OCI-LY1 (cell line): ENCODE measurements around the gene MANF.
"Not testable (repeated sequence)": the region's sequence is repeated elsewhere in the genome, so short reads cannot be mapped to it uniquely, and the experiment has no call there.

Experiments
- EZH2 ChIP-seq: fragments of 200-600 bp; sonication (generic), shearing (Covaris generic); IDR thresholded peaks from 2 replicates; pipeline ENCODE4 v1.8.0; 2017; ENCODE audit warnings: borderline replicate concordance, mixed run types, mild to moderate bottlenecking, antibody characterized with exemption, low read length, moderate library complexity, mixed read lengths
- TF ChIP-seq, protein P1 (sequence below): fragments of 200-600 bp; sonication (generic), shearing (Covaris generic); IDR thresholded peaks from 2 replicates; pipeline ENCODE4 v1.5.1; 2017; ENCODE audit warnings: mild to moderate bottlenecking, antibody characterized with exemption, low read length, moderate library complexity, mixed read lengths

DNA sequence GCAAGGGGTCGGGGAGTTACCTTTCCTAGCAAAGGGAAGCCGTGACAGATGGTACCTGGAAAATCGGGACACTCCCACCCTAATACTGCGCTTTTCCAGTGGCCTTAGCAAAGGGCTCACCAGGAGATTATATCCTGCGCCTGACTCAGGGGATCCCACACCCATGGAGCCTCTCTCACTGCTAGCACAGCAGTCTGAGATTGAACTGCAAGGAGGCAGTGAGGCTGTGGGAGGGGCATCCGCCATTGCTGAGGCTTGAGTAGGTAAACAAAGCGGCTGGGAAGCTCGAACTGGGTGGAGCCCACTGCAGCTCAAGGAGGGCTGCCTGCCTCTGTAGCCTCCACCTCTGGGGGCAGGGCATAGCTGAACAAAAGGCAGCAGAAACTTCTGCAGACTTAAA is 16.8 kb upstream of the MANF start:
- TF ChIP-seq, protein P1, sequence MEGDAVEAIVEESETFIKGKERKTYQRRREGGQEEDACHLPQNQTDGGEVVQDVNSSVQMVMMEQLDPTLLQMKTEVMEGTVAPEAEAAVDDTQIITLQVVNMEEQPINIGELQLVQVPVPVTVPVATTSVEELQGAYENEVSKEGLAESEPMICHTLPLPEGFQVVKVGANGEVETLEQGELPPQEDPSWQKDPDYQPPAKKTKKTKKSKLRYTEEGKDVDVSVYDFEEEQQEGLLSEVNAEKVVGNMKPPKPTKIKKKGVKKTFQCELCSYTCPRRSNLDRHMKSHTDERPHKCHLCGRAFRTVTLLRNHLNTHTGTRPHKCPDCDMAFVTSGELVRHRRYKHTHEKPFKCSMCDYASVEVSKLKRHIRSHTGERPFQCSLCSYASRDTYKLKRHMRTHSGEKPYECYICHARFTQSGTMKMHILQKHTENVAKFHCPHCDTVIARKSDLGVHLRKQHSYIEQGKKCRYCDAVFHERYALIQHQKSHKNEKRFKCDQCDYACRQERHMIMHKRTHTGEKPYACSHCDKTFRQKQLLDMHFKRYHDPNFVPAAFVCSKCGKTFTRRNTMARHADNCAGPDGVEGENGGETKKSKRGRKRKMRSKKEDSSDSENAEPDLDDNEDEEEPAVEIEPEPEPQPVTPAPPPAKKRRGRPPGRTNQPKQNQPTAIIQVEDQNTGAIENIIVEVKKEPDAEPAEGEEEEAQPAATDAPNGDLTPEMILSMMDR: not testable (repeated sequence)
- not testable (repeated sequence) for TF ChIP-seq EZH2
